ENCODE data around the gene KHSRP. TPM values are rescaled to one million over a fixed set of nuclear protein-coding genes. Genes with fewer than 3 reads are reported as not detected.
"Not testable (repeated sequence)": the region's sequence is repeated elsewhere in the genome, so short reads cannot be mapped to it uniquely, and the experiment has no call there.

Gene KHSRP
- total and polyA plus RNA-seq, 7 donors, result 101 to 174 (median 150) TPM

DNA sequence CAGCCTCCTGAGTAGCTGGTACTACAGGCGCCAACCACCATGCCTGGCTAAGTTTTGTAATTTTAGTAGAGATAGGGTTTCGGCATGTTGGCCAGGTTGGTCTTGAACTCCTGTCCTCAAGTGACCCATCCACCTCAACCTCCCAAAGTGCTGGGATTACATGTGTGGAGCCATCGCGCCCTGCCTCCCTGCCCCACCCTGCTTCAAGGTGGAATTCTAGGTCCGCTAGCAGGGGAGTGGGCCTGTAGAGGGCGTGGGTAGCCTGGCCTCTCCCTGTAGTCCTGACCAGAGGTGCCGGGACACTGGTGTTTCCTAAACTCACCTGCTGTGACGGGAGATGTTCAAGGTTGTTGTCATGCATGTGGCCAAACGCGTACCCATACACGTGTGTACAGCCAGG is 8.6 kb upstream of the KHSRP start:
- no peak for TF ChIP-seq CTCF (IDR thresholded peaks at IDR 0.05)
- H3K36me3 ChIP-seq (ENCODE audit: insufficient read depth in 1 of 2, low read depth in 1 of 2), result no peaks in the 10 kb centered on the region
- no peaks in the 10 kb centered on the region for H3K9me3 ChIP-seq
- H3K4me3 ChIP-seq, result no peak overlapping the region
- H3K4me1 ChIP-seq, result no peaks in the 10 kb centered on the region
- ATAC-seq, result no peak
- peaks cover 0 to 9% (median 0%) of the 10 kb centered on the region in 3 donors for H3K27me3 ChIP-seq (ENCODE audit: insufficient read depth in 3 of 3, low read length in 2 of 3)
- no peak for DNase-seq
- WGBS, 3 donors, result 86 to 90% (median 88%) methylated on average over 11 of the region's 11 CpGs
- intact Hi-C loops (cut with DNase I), result no loop called here
- no peak overlapping the region for H3K27ac ChIP-seq

DNA sequence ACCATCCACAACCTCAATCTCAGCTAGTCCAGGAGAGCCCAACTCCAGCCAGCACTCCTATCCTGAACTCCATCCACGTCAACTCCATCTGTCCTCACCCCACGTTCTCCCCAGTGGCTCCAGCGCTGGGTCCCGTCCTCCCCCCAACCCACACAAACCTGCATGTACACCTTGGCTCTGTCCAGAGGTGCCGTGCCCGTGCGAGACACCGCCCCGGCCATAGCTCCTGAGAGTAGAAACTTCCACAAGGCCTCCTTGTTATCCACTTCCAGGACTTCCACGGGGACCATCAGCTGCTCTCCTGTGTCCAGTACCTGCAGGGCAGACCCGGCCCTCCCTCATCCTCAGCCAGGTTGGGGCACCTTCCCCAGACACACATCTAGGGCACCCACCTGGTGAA is 7.3 kb upstream of the KHSRP start:
- Histone ChIP-seq H3K36me3 (ENCODE audit: insufficient read depth in 1 of 2, low read depth in 1 of 2) (no peaks in the 10 kb centered on the region), H3K4me3 (no peak overlapping the region), H3K27me3 (ENCODE audit: insufficient read depth in 3 of 3, low read length in 2 of 3) (peaks cover 0 to 9% (median 0%) of the 10 kb centered on the region in 3 donors), H3K4me1 (no peaks in the 10 kb centered on the region), H3K27ac (no peak overlapping the region), H3K9me3 (no peaks in the 10 kb centered on the region)
- WGBS, 3 donors, result 85 to 92% (median 89%) methylated on average over 11 of the region's 11 CpGs
- DNase-seq, result no peak
- TF ChIP-seq CTCF (IDR thresholded peaks at IDR 0.05), result no peak
- no peak for ATAC-seq
- intact Hi-C loops (cut with DNase I), result no loop called here

DNA sequence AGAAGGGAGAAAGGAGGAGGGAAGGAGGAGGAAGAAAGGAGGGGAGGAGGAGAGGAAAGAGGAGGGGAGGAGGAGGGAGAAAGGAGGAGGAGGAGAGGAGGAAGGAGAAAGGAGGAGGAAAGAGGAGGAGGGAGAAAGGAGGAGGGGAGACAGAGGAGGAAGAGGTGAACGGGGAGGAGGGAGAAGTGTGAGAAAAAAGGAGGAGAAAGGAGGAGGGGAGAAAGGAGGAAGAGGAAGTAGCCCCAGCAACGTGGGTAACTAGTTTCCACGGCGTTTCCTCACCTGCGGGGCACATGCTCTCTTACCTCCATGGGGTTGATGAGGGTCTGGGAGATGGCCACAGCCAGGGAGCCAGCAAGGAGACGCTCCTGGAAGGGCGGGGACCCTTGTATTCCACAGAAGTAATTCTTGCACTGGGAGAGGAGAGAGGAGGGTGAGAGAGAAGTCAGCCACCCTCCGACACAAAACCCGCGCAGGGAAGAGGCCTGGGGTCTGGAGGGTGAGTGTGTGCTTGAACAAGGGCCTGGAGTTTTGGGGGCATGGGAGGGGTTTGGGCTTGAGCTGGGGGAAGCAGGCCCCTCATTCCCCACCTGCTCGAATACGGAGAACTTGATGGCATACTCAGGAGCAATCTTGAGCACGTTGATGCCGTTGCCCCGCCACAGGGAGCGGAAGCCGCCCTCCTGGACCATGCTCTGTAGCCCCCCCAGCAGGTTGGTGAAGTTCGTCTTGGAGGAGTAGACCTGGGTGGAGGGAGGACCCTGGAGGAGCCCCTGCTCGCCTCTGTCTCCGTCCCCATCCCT is 5.0 kb upstream of the KHSRP start:
- intact Hi-C loops (cut with DNase I), result loop anchor here in 1 of 2 donors (10.0 kb wide), 1 partner anchor 215 kb away; no protein-coding TSS in a partner anchor

GRCh38 chr19:6428692-6429418 is 4.2 kb upstream of the KHSRP start:
- not testable (repeated sequence) for H3K4me1 ChIP-seq; ATAC-seq; H3K4me3 ChIP-seq; DNase-seq; H3K36me3 ChIP-seq (ENCODE audit: insufficient read depth in 1 of 2, low read depth in 1 of 2); H3K9me3 ChIP-seq; H3K27me3 ChIP-seq (ENCODE audit: insufficient read depth in 3 of 3, low read length in 2 of 3); H3K27ac ChIP-seq
- WGBS, 3 donors, result 88% methylated on average over 2 of the region's 2 CpGs
- intact Hi-C loops (cut with DNase I), result loop anchor here in 1 of 2 donors (10.0 kb wide), 1 partner anchor 214 kb away; no protein-coding TSS in a partner anchor

More for the DNA sequence above, 5.0 kb upstream of the KHSRP start:
- DNase-seq (no peak), ATAC-seq (no peak)
- Histone ChIP-seq H3K36me3 (ENCODE audit: insufficient read depth in 1 of 2, low read depth in 1 of 2) (no peaks in the 10 kb centered on the region), H3K27ac (no peak overlapping the region), H3K27me3 (ENCODE audit: insufficient read depth in 3 of 3, low read length in 2 of 3) (peaks cover 0 to 9% (median 0%) of the 10 kb centered on the region in 3 donors), H3K4me1 (no peaks in the 10 kb centered on the region), H3K4me3 (no peak overlapping the region), H3K9me3 (no peaks in the 10 kb centered on the region)
- TF ChIP-seq CTCF (IDR thresholded peaks at IDR 0.05), result no peak
- 45 to 56% (median 50%) methylated on average over 20 of the region's 20 CpGs for WGBS, 3 donors

DNA sequence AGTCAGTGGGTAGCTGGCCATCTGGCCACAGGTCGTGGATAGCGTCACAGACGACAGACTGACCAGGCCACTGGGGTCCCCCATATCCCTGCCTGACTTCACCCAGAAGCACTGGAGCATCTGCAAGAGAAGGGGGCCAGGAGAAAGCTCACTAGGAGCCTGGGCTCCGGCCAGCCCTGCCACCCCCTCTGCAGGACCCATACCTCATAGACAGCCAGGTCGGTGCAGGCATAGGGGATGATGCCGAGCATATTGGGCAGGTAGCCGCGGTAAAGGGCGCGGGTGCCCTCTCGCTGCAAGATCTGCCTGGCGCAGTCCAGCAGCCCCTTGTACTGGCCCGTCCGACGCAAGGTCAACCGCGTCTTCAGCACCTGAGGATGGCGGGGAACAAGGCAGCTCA is 2.5 kb upstream of the KHSRP start:
- no peak for ATAC-seq
- no peaks in the 10 kb centered on the region for H3K9me3 ChIP-seq

More for the DNA sequence above, 2.5 kb upstream of the KHSRP start:
- H3K4me1 ChIP-seq, result peaks cover 14% of the 10 kb centered on the region
- H3K27ac ChIP-seq, result no peak overlapping the region
- no peak for DNase-seq
- intact Hi-C loops (cut with DNase I), result loop anchor here in 1 of 2 donors (10.0 kb wide), 1 partner anchor 212 kb away; no protein-coding TSS in a partner anchor
- H3K27me3 ChIP-seq (ENCODE audit: insufficient read depth in 3 of 3, low read length in 2 of 3), result peaks cover 0 to 9% (median 0%) of the 10 kb centered on the region in 3 donors
- WGBS, 3 donors, result 94 to 96% (median 96%) methylated on average over 16 to 18 of the region's 18 CpGs
- H3K4me3 ChIP-seq, result no peak overlapping the region
- TF ChIP-seq CTCF (IDR thresholded peaks at IDR 0.05), result no peak
- peaks cover 0 to 2% of the 10 kb centered on the region in 2 donors for H3K36me3 ChIP-seq (ENCODE audit: insufficient read depth in 1 of 2, low read depth in 1 of 2)

Measured in psoas muscle (tissue), 8 donors.